GM19438 (cell line): Measurements from ENCODE around the gene PPP2R5C.

Source experiments
- ATAC-seq: cut with Tn5 transposase; IDR thresholded peaks from one replicate; pipeline ENCODE4 v1.9.1; 2021; ENCODE audit warnings: low read depth; ENCODE audit not compliant: unreplicated experiment

The PPP2R5C gene

GRCh38 chr14:101905614-101906013 is 144.1 kb downstream of the PPP2R5C start:
- no peak for ATAC-seq

- no peak for ATAC-seq
These were observed 145.1 kb downstream of the PPP2R5C start for GRCh38 chr14:101906645-101907044.

GRCh38 chr14:101907619-101908018 is 146.1 kb downstream of the PPP2R5C start:
- ATAC-seq, result no peak

GRCh38 chr14:101908795-101909194 is 147.3 kb downstream of the PPP2R5C start:
- ATAC-seq, result no peak

GRCh38 chr14:101909371-101910096 is 148.0 kb downstream of the PPP2R5C start:
- ATAC-seq, result no peak

GRCh38 chr14:101912841-101913240 is 151.3 kb downstream of the PPP2R5C start:
- ATAC-seq, result no peak

- ATAC-seq, result no peak
These were observed 152.6 kb downstream of the PPP2R5C start for GRCh38 chr14:101914083-101914482.

- no peak for ATAC-seq
These were observed 154.6 kb downstream of the PPP2R5C start for GRCh38 chr14:101915871-101916815.

GRCh38 chr14:101916816-101917412 is 155.4 kb downstream of the PPP2R5C start:
- no peak for ATAC-seq

GRCh38 chr14:101917413-101918017 is 156.0 kb downstream of the PPP2R5C start:
- no peak for ATAC-seq

- no peak for ATAC-seq
These were observed 156.8 kb downstream of the PPP2R5C start for GRCh38 chr14:101918065-101918989.

- ATAC-seq, result no peak
These were observed 158.8 kb downstream of the PPP2R5C start for GRCh38 chr14:101920271-101920670.

- ATAC-seq, result no peak
These were observed 161.4 kb downstream of the PPP2R5C start for GRCh38 chr14:101922866-101923265.

GRCh38 chr14:101925152-101925551 is 163.6 kb downstream of the PPP2R5C start:
- no peak for ATAC-seq

- ATAC-seq, result no peak
These were observed 164.6 kb downstream of the PPP2R5C start for GRCh38 chr14:101926085-101926484.

GRCh38 chr14:101926620-101927019 is 165.1 kb downstream of the PPP2R5C start:
- ATAC-seq, result no peak

- no peak for ATAC-seq
These were observed 166.3 kb downstream of the PPP2R5C start for GRCh38 chr14:101927859-101928258.

GRCh38 chr14:101928415-101928841 is 166.9 kb downstream of the PPP2R5C start:
- no peak for ATAC-seq

- no peak for ATAC-seq
These were observed 167.6 kb downstream of the PPP2R5C start for GRCh38 chr14:101929096-101929495.

- no peak for ATAC-seq
These were observed 168.4 kb downstream of the PPP2R5C start for GRCh38 chr14:101929946-101930345.
